H1 (cell line): Measurements from ENCODE around the gene SPG11. TPM values are rescaled to one million over a fixed set of nuclear protein-coding genes. Genes with fewer than 3 reads are reported as not detected.

Experiments
- CTCF ChIA-PET: fragments of 300-600 bp; sonication (Branson Sonifier 250); formaldehyde crosslinking; loops from one replicate; lab custom pipeline; 2021; ENCODE audit not compliant: partially characterized antibody; lab: Charles Lee
- POLR2A ChIA-PET: fragments of 300-600 bp; sonication (Branson Sonifier 250); formaldehyde crosslinking; loops from one replicate; lab custom pipeline; 2021; ENCODE audit warnings: inconsistent platforms; ENCODE audit not compliant: partially characterized antibody; lab: Charles Lee
- DNase-seq, 2 experiments: peaks; one replicate each; pipeline versions ENCODE4 v3.0.0 to v3.0.0-alpha.2; 2010 to 2022; ENCODE audit warnings: low spot score in 2 of 2, low read depth in 1 of 2, mixed read lengths in 1 of 2
- FAIRE-seq: peaks from 2 replicates; lab custom pipeline; 2011; peaks lifted over from hg19 to GRCh38; lab: Jason Lieb, UNC
- H2AFZ ChIP-seq: 2 replicates; pipeline ENCODE4 v1.8.1; 2012; ENCODE audit warnings: low read length, inconsistent platforms
- H2AK5ac ChIP-seq: 2 replicates; pipeline ENCODE4 v1.6.1; 2013; ENCODE audit warnings: low read depth, low read length
- H2BK120ac ChIP-seq: replicated peaks from 2 replicates; pipeline ENCODE3; 2013; ENCODE audit warnings: low read depth, low read length, inconsistent platforms
- H2BK12ac ChIP-seq: 2 replicates; pipeline ENCODE4 v1.6.1; 2013; ENCODE audit warnings: low read depth, low read length
- H2BK15ac ChIP-seq: 2 replicates; pipeline ENCODE4 v1.6.1; 2013; ENCODE audit warnings: low read length
- H2BK20ac ChIP-seq: 2 replicates; pipeline ENCODE4 v1.6.1; 2013; ENCODE audit warnings: low read length
- H2BK5ac ChIP-seq: 2 replicates; pipeline ENCODE4 v1.6.1; 2013; ENCODE audit warnings: low read depth, low read length
- H3K14ac ChIP-seq: 2 replicates; pipeline ENCODE4 v1.6.1; 2013; ENCODE audit warnings: inconsistent platforms; ENCODE audit not compliant: insufficient read length
- H3K18ac ChIP-seq: 2 replicates; pipeline ENCODE4 v1.6.1; 2013; ENCODE audit warnings: low read length; ENCODE audit errors: extremely low read depth
- H3K23ac ChIP-seq: 2 replicates; pipeline ENCODE4 v1.6.1; 2013; ENCODE audit warnings: inconsistent platforms; ENCODE audit not compliant: insufficient read length
- H3K23me2 ChIP-seq: 2 replicates; pipeline ENCODE4 v1.6.1; 2013; ENCODE audit warnings: low read depth, low read length
- H3K27ac ChIP-seq: 2 replicates; pipeline ENCODE4 v1.6.1; 2011; ENCODE audit warnings: low read depth, low read length, inconsistent platforms
- H3K27me3 ChIP-seq, 4 experiments: replicated peaks in 1 of 4; 1 replicate in 1 of 4; 2 replicates in 3 of 4; pipeline versions ENCODE4 v1.6.1 to v1.8.1; 2011 to 2013; ENCODE audit warnings: low read length in 3 of 4, mild to moderate bottlenecking in 3 of 4, inconsistent platforms in 2 of 4, mixed read lengths in 2 of 4, moderate library complexity in 1 of 4; ENCODE audit not compliant: control insufficient read depth in 3 of 4, insufficient read depth in 3 of 4; ENCODE audit errors: extremely low read depth in 1 of 4
- H3K36me3 ChIP-seq, 4 experiments: 2 replicates each; pipeline versions ENCODE4 v1.6.1 to v1.8.1; 2011 to 2013; ENCODE audit warnings: mild to moderate bottlenecking in 4 of 4, low read length in 3 of 4, moderate library complexity in 2 of 4, control low read depth in 1 of 4, inconsistent platforms in 1 of 4; ENCODE audit not compliant: insufficient read depth in 4 of 4, control insufficient read depth in 2 of 4
- H3K4ac ChIP-seq: replicated peaks from 2 replicates; pipeline ENCODE3; 2013; ENCODE audit warnings: low read length, low read depth, mixed read lengths, inconsistent platforms; ENCODE audit not compliant: insufficient read length
- H3K4me1 ChIP-seq, 4 experiments: replicated peaks in 1 of 4; 1 replicate in 1 of 4; 2 replicates in 3 of 4; pipeline versions ENCODE4 v1.6.1 to v1.8.1; 2011 to 2013; ENCODE audit warnings: low read length in 3 of 4, inconsistent platforms in 2 of 4, mixed read lengths in 1 of 4; ENCODE audit not compliant: insufficient read depth in 4 of 4, control insufficient read depth in 3 of 4
- H3K4me2 ChIP-seq, 2 experiments: 2 replicates each; pipeline versions ENCODE4 v1.6.1 to v1.8.1; 2011 to 2013; ENCODE audit warnings: low read depth in 2 of 2, low read length in 2 of 2, control low read depth in 1 of 2, inconsistent platforms in 1 of 2, mild to moderate bottlenecking in 1 of 2; ENCODE audit not compliant: insufficient read depth in 1 of 2
- H3K4me3 ChIP-seq, 4 experiments: fragments of 200-600, 300-600 bp in 1 of 4; sonication (generic), shearing (Covaris generic), sonication (Bioruptor Twin) in 1 of 4; 2 replicates each; pipeline versions ENCODE4 v1.5.1 to v1.8.1; 2011 to 2016; ENCODE audit warnings: low read length in 4 of 4, low read depth in 3 of 4, control low read depth in 2 of 4, inconsistent platforms in 2 of 4, mild to moderate bottlenecking in 2 of 4, mixed read lengths in 1 of 4, moderate library complexity in 1 of 4; ENCODE audit not compliant: insufficient read depth in 2 of 4; ENCODE audit errors: extremely low read depth in 1 of 4
- H3K56ac ChIP-seq: replicated peaks from 2 replicates; pipeline ENCODE3; 2013; ENCODE audit warnings: low read depth, mild to moderate bottlenecking, mixed read lengths, low read length, inconsistent platforms; ENCODE audit not compliant: insufficient read length
- H3K79me1 ChIP-seq: 2 replicates; pipeline ENCODE4 v1.6.1; 2013; ENCODE audit warnings: low read depth, low read length, control low read depth
- H3K79me2 ChIP-seq, 2 experiments: 2 replicates each; pipeline versions ENCODE4 v1.6.1 to v1.8.1; 2012 to 2013; ENCODE audit warnings: low read length in 2 of 2, mild to moderate bottlenecking in 2 of 2, inconsistent platforms in 1 of 2; ENCODE audit not compliant: insufficient read depth in 2 of 2, control insufficient read depth in 1 of 2
- H3K9ac ChIP-seq, 4 experiments: replicated peaks in 1 of 4; 1 replicate in 1 of 4; 2 replicates in 3 of 4; pipeline versions ENCODE4 v1.6.1 to v1.8.1; 2011 to 2013; ENCODE audit warnings: low read depth in 3 of 4, low read length in 3 of 4, control low read depth in 2 of 4, mild to moderate bottlenecking in 2 of 4, moderate library complexity in 2 of 4, inconsistent platforms in 1 of 4; ENCODE audit errors: extremely low read depth in 1 of 4
- H3K9me3 ChIP-seq, 2 experiments: 2 replicates each; pipeline versions ENCODE4 v1.6.1 to v1.8.1; 2012 to 2013; ENCODE audit warnings: mild to moderate bottlenecking in 2 of 2, moderate library complexity in 2 of 2, control low read depth in 1 of 2, inconsistent platforms in 1 of 2, low read depth in 1 of 2, low read length in 1 of 2, mixed read lengths in 1 of 2; ENCODE audit not compliant: insufficient read depth in 2 of 2
- H4K20me1 ChIP-seq, 2 experiments: replicated peaks in 1 of 2; 2 replicates each; pipeline versions ENCODE3 to v1.8.1; 2011 to 2013; ENCODE audit warnings: inconsistent platforms in 2 of 2, low read length in 2 of 2, mild to moderate bottlenecking in 1 of 2; ENCODE audit not compliant: insufficient read depth in 2 of 2, control insufficient read depth in 1 of 2
- H4K5ac ChIP-seq: 2 replicates; pipeline ENCODE4 v1.6.1; 2013; ENCODE audit warnings: low read length, low read depth, mixed read lengths, inconsistent platforms; ENCODE audit not compliant: insufficient read length
- H4K8ac ChIP-seq: 2 replicates; pipeline ENCODE4 v1.8.0; 2013; ENCODE audit warnings: mild to moderate bottlenecking, moderate library complexity, low read length, inconsistent platforms; ENCODE audit not compliant: insufficient read depth; ENCODE audit errors: extremely low read depth
- H4K91ac ChIP-seq: replicated peaks from 2 replicates; pipeline ENCODE3; 2013; ENCODE audit warnings: low read length, mixed read lengths, inconsistent platforms; ENCODE audit not compliant: insufficient read length
- POLR2A ChIP-seq, 2 experiments: IDR thresholded peaks; 1 replicate in 1 of 2; 2 replicates in 1 of 2; pipeline ENCODE4 v1.6.1; 2011; ENCODE audit warnings: low read depth in 2 of 2, low read length in 2 of 2, mild to moderate bottlenecking in 2 of 2; ENCODE audit errors: control extremely low read depth in 1 of 2
- RAD21 ChIP-seq, 2 experiments: IDR thresholded peaks in 1 of 2; conservative IDR thresholded peaks in 1 of 2; 2 replicates each; pipeline ENCODE4 v1.6.1; 2011; ENCODE audit warnings: low read depth in 2 of 2, low read length in 2 of 2, improper control_type of control experiment in 1 of 2, inconsistent platforms in 1 of 2, mild to moderate bottlenecking in 1 of 2, moderate library complexity in 1 of 2
- polyA plus RNA-seq, 7 experiments: library from polyadenylated mRNA; depleted of rRNA in 3 of 7; stranded (reverse) in 5 of 7; unstranded in 2 of 7; fragments of >200 nt in 5 of 7; fragments of 200-250 nt in 2 of 7; gene quantifications; 1 replicate in 5 of 7; 2 replicates in 1 of 7; 4 replicates in 1 of 7; pipeline versions ENCODE4 v1.2.1 to v1.2.3, GENCODE V29; 2011 to 2013; ENCODE audit warnings: missing spikeins in 2 of 7, mixed read lengths in 2 of 7
- total RNA-seq: library from RNA; stranded (reverse); fragmentation: NEBNext Ultra II Directional; extraction: Animal tissue kit (Norgen Biotek cat#: 25700); gene quantifications from 2 replicates; pipeline ENCODE4 v1.2.1, GENCODE V29; 2021

SPG11 gene
- total and polyA plus RNA-seq, 2 of the 8 experiments (the other 6 are each of a cell fraction or from before 2014, with no cell fraction given): 37.1 to 38.6 TPM

GRCh38 chr15:44647637-44648036, 15.8 kb downstream of the SPG11 start:
- H2BK120ac ChIP-seq: no peak overlapping the region
- H2BK12ac ChIP-seq: no peak overlapping the region
- no peaks in the 10 kb centered on the region for H3K23me2 ChIP-seq
- no peaks in the 10 kb centered on the region for H4K20me1 ChIP-seq
- H2BK15ac ChIP-seq: no peak overlapping the region
- H4K5ac ChIP-seq: no peak overlapping the region
- no peak overlapping the region for H3K4me2 ChIP-seq
- H3K18ac ChIP-seq: no peak overlapping the region
- no peaks in the 10 kb centered on the region for H3K4me1 ChIP-seq
- H3K79me2 ChIP-seq: peaks cover 0 to 7% of the 10 kb centered on the region in 2 experiments; a peak in 2 of 4 replicates
- no peak overlapping the region for H4K91ac ChIP-seq
- H2AFZ ChIP-seq: no peak overlapping the region
- no peak overlapping the region for H3K4me3 ChIP-seq
- no peak overlapping the region for H3K14ac ChIP-seq
- no peak overlapping the region for H2AK5ac ChIP-seq
- TF ChIP-seq POLR2A (IDR thresholded peaks at IDR 0.05; ENCODE audit: control extremely low read depth in 1 of 2, low read depth in 2 of 2, low read length in 2 of 2) (no peak), RAD21 (IDR thresholded peaks at IDR 0.05 in 1 of 2, conservative IDR thresholded peaks at IDR 0.05 in 1 of 2; ENCODE audit: low read depth in 2 of 2, low read length in 2 of 2) (no peak)
- H3K9me3 ChIP-seq: 0 out of 4 replicates have a peak, but pooled peaks cover 0 to 3% of the 10 kb centered on the region in 2 experiments
- ChIA-PET CTCF (interaction anchor here (0.6 to 1.6 kb wide), 2 partner anchors 16 to 1137 kb away, joined by 3 to 7 read pairs; partner anchors contain the start of gene SPG11), POLR2A (interaction anchor here (1.0 kb wide), 1 partner anchor 235 kb away, joined by 3 read pairs; no protein-coding TSS in a partner anchor)
- no peaks in the 10 kb centered on the region for H3K79me1 ChIP-seq
- FAIRE-seq (no peak), DNase-seq (no peak)
- H3K27me3 ChIP-seq: no peaks in the 10 kb centered on the region
- no peak overlapping the region for H2BK5ac ChIP-seq
- no peak overlapping the region for H3K9ac ChIP-seq
- H3K4ac ChIP-seq: no peak overlapping the region
- no peak overlapping the region for H3K23ac ChIP-seq
- H2BK20ac ChIP-seq: no peak overlapping the region
- no peak overlapping the region for H3K27ac ChIP-seq
- peaks cover 2 to 37% (median 25%) of the 10 kb centered on the region in 4 experiments; a peak in 7 of 8 replicates for H3K36me3 ChIP-seq
- no peak overlapping the region for H4K8ac ChIP-seq
- H3K56ac ChIP-seq: no peak overlapping the region
